ENCODE data around the gene ZNF76. TPM values are rescaled to one million over a fixed set of nuclear protein-coding genes. Genes with fewer than 3 reads are reported as not detected.
A peak's percentile ranks its signal among the peaks of the same experiment; 100 is the strongest.

The ZNF76 gene
- total and polyA plus RNA-seq, 10 of the 15 experiments (the other 5 are each of a cell fraction or from before 2014, with no cell fraction given): 2.8 to 41.0 (median 24.8) TPM

- H3K9me3 ChIP-seq (replicated peaks; ENCODE audit: control insufficient read depth, insufficient read depth, low read length): no peaks in the 10 kb centered on the region
- no peak for TF ChIP-seq RB1 (IDR thresholded peaks at IDR 0.05; ENCODE audit: borderline replicate concordance)
- peak; percentile 43 for TF ChIP-seq MEF2B (IDR thresholded peaks at IDR 0.05; ENCODE audit: partially characterized antibody, poor library complexity, severe bottlenecking)
- H3K27ac ChIP-seq (ENCODE audit: control insufficient read depth, insufficient read depth): peak overlapping the region; percentile 23; the same call in 1 of the 2 replicates
- RAD21 ChIA-PET (ENCODE audit: unreplicated experiment): interaction anchor here (0.6 to 1.7 kb wide), 4 partner anchors 7 to 1454 kb away, joined by 3 to 4 read pairs (median 3); no protein-coding TSS in a partner anchor
- peaks cover 2 to 9% of the 10 kb centered on the region in 2 experiments; a peak in 2 of 4 replicates for H3K36me3 ChIP-seq (ENCODE audit: control insufficient read depth in 2 of 2, insufficient read depth in 2 of 2, low read length in 1 of 2)
- H3K79me2 ChIP-seq (ENCODE audit: control insufficient read depth, insufficient read depth, low read length): peaks cover 3% of the 10 kb centered on the region; the same call in 1 of the 2 replicates
- CTCF ChIA-PET: interaction anchor here (0.7 to 1.7 kb wide), 5 partner anchors 12 to 155 kb away, joined by 3 to 7 read pairs (median 3); no protein-coding TSS in a partner anchor
- no peak for FAIRE-seq
- no peak overlapping the region for H3K4me3 ChIP-seq
- DNase-seq (ENCODE audit: low read depth, low spot score): no peak
- SMC1A ChIA-PET (ENCODE audit: uncharacterized antibody, unreplicated experiment): interaction anchor here (1.6 kb wide), 1 partner anchor 140 kb away, joined by 5 read pairs; no protein-coding TSS in a partner anchor
- H4K20me1 ChIP-seq (ENCODE audit: control insufficient read depth, insufficient read depth): no peaks in the 10 kb centered on the region
- no peak; the same call in 2 of the 3 replicates for ATAC-seq
- WGBS (ENCODE audit: insufficient coverage, insufficient replicate concordance, low lambda C conversion rate, missing lambda C conversion rate): 59% methylated on average over 6 of the region's 6 CpGs
- no peaks in the 10 kb centered on the region for H3K27me3 ChIP-seq (replicated peaks in 1 of 2; ENCODE audit: control insufficient read depth in 2 of 2, insufficient read depth in 2 of 2, low read length in 1 of 2)
- in situ Hi-C loops (cut with MboI) (no loop called here), intact Hi-C loops (cut with micrococcal nuclease; ENCODE audit: unreplicated experiment) (no loop called here)
- no peak overlapping the region for H3K4me2 ChIP-seq (ENCODE audit: control insufficient read depth, insufficient read depth)
- peaks cover 19% of the 10 kb centered on the region for H3K4me1 ChIP-seq (ENCODE audit: control insufficient read depth, insufficient read depth, low read length)
- H3K9ac ChIP-seq (ENCODE audit: control insufficient read depth, insufficient read depth, low read length): no peak overlapping the region
- POLR2A ChIA-PET: interaction anchor here (0.5 to 2.2 kb wide), 5 partner anchors 9 to 163 kb away, joined by 3 to 7 read pairs (median 3); partner anchors contain the start of gene DEF6
- no TSS peak for BruUV-seq (replicated peaks)
- no peak overlapping the region for H2AFZ ChIP-seq (ENCODE audit: control insufficient read depth, low read depth, low read length)
Measured at GRCh38 chr6:35310265-35310831, 50.8 kb downstream of the ZNF76 start.

DNA sequence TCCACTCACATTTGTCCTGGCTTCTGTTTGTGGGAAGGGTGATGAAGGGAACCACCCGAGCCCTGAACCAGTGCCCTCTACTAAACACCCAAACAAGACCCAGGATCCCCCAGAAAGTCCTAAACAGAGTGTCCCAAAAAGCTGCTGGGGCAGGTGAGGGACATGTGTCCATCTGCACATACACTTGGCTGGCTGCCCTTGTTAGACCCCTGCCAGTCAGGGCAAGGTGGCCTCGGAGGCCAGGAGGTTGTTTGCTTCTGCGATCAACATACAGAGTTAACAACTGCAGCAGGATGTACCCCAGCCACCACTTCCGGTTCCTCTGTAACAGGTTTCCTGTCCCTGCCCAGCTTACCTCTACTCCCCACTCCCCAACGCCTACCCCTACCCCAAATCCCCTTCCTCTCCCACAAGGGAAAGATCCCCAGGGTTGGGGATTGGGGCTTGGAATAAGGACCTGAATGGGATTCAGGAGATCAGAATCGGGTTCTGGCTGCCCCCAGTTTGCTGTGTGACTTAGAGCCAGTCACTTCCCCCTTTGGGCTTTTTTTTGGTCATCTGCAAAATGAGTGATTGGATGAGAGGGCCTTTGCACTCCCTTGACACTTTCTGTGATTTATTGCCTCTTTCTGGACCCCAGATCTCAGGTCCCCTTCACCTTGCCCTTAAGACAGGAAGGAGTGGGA, 52.0 kb downstream of the ZNF76 start:
- Histone ChIP-seq H3K4me2 (ENCODE audit: control insufficient read depth, insufficient read depth) (peak overlapping the region; percentile 81), H3K27ac (ENCODE audit: control insufficient read depth, insufficient read depth) (peak overlapping the region; percentile 65), H3K27me3 (replicated peaks in 1 of 2; ENCODE audit: control insufficient read depth in 2 of 2, insufficient read depth in 2 of 2, low read length in 1 of 2) (no peaks in the 10 kb centered on the region), H3K4me3 (no peak overlapping the region), H3K36me3 (ENCODE audit: control insufficient read depth in 2 of 2, insufficient read depth in 2 of 2, low read length in 1 of 2) (peaks cover 2 to 12% of the 10 kb centered on the region in 2 experiments; a peak in 3 of 4 replicates), H3K9me3 (replicated peaks; ENCODE audit: control insufficient read depth, insufficient read depth, low read length) (no peaks in the 10 kb centered on the region), H3K9ac (ENCODE audit: control insufficient read depth, insufficient read depth, low read length) (peak overlapping the region; percentile 18), H3K4me1 (ENCODE audit: control insufficient read depth, insufficient read depth, low read length) (peaks cover 19% of the 10 kb centered on the region), H2AFZ (ENCODE audit: control insufficient read depth, low read depth, low read length) (peak overlapping the region; percentile 45), H3K79me2 (ENCODE audit: control insufficient read depth, insufficient read depth, low read length) (peaks cover 3% of the 10 kb centered on the region; the same call in 1 of the 2 replicates), H4K20me1 (ENCODE audit: control insufficient read depth, insufficient read depth) (no peaks in the 10 kb centered on the region)
- FAIRE-seq: peak; percentile 91
- ChIA-PET CTCF (interaction anchor here (1.2 to 1.7 kb wide), 3 partner anchors 9 to 16 kb away, joined by 3 to 7 read pairs (median 5); no protein-coding TSS in a partner anchor), POLR2A (interaction anchor here (2.2 kb wide), 1 partner anchor 11 kb away, joined by 7 read pairs; no protein-coding TSS in a partner anchor), RAD21 (ENCODE audit: unreplicated experiment) (interaction anchor here (0.8 to 1.7 kb wide), 2 partner anchors 9 to 16 kb away, joined by 3 to 4 read pairs; no protein-coding TSS in a partner anchor), SMC1A (ENCODE audit: uncharacterized antibody, unreplicated experiment) (interaction anchor here (0.5 to 1.3 kb wide), 2 partner anchors 16 to 197 kb away, joined by 3 to 4 read pairs; no protein-coding TSS in a partner anchor)
- DNase-seq (ENCODE audit: low read depth, low spot score): no peak
- WGBS (ENCODE audit: insufficient coverage, insufficient replicate concordance, low lambda C conversion rate, missing lambda C conversion rate): 3% methylated on average over 6 of the region's 6 CpGs
- ATAC-seq: peak; percentile 79
- intact Hi-C loops (cut with micrococcal nuclease; ENCODE audit: unreplicated experiment): no loop called here
- in situ Hi-C loops (cut with MboI): no loop called here
- no TSS peak for BruUV-seq (replicated peaks)
- no peak for TF ChIP-seq SREBF1 (IDR thresholded peaks at IDR 0.05; ENCODE audit: low read length)
- TF ChIP-seq BCL3 (IDR thresholded peaks at IDR 0.05; ENCODE audit: borderline replicate concordance, insufficient read depth, low read depth, low read length, poor library complexity, severe bottlenecking): no peak
- TF ChIP-seq MTA2 (IDR thresholded peaks at IDR 0.05; ENCODE audit: low read depth): no peak
- TF ChIP-seq MXI1 (IDR thresholded peaks at IDR 0.05; ENCODE audit: low read depth, low read length): no peak
- no peak for TF ChIP-seq FOXM1 (IDR thresholded peaks at IDR 0.05; ENCODE audit: low read depth, low read length)
- TF ChIP-seq MAX (IDR thresholded peaks at IDR 0.05; ENCODE audit: low read depth, low read length): no peak
- no peak for TF ChIP-seq SMAD5 (IDR thresholded peaks at IDR 0.05; ENCODE audit: low read depth)
- no peak for TF ChIP-seq LARP7 (IDR thresholded peaks at IDR 0.05)
- TF ChIP-seq CHD1 (IDR thresholded peaks at IDR 0.05; ENCODE audit: low read depth, low read length): no peak

All from GM12878 (cell line).